AG04449 (cell line): ENCODE measurements around the gene TMEM260.

ENCODE experiments used
- CTCF ChIA-PET: fragments of 350-600 bp; formaldehyde crosslinking; extraction: SDS; loops from one replicate; lab custom pipeline; 2021; ENCODE audit warnings: antibody characterized with exemption; lab: Yijun Ruan, JAX
- POLR2A ChIA-PET: fragments of 400-600, 350-600 bp; formaldehyde crosslinking; extraction: SDS; loops from one replicate; lab custom pipeline; 2020; ENCODE audit warnings: antibody characterized with exemption, inconsistent platforms; lab: Yijun Ruan, JAX
- DNase-seq: peaks from one replicate; pipeline ENCODE4 v3.0.0-alpha.2; 2010; ENCODE audit warnings: low read depth, low spot score
- H3K4me3 ChIP-seq: 2 replicates; pipeline ENCODE4 v1.5.1; 2011; ENCODE audit warnings: low read depth, mild to moderate bottlenecking, control low read depth, low read length
- TF ChIP-seq, protein P1 (sequence below): IDR thresholded peaks from one replicate; pipeline ENCODE4 v1.5.1; 2011; ENCODE audit warnings: mild to moderate bottlenecking, moderate library complexity, low read length, control low read depth, inconsistent platforms; ENCODE audit not compliant: insufficient read depth; ENCODE audit errors: missing control alignments

Gene TMEM260

DNA sequence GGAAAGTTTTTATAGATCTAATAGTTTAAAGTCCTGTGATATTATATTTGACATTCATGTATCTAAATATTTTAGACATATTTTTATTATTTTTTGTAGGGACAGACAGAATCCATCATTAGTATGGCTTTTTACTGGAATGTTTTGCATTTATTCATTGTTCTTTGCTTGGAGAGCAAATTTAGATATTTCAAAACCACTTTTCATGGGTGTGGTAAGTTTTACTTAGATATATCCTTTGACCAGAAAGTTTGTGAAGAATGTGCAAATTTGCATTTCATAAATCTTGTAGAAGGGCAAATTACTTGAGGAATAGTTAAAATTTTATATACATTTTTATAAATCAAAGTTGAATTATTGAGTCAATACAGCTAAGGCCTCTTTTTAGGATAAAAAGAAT lies 37.5 kb downstream of the TMEM260 start:
- TF ChIP-seq, protein P1, sequence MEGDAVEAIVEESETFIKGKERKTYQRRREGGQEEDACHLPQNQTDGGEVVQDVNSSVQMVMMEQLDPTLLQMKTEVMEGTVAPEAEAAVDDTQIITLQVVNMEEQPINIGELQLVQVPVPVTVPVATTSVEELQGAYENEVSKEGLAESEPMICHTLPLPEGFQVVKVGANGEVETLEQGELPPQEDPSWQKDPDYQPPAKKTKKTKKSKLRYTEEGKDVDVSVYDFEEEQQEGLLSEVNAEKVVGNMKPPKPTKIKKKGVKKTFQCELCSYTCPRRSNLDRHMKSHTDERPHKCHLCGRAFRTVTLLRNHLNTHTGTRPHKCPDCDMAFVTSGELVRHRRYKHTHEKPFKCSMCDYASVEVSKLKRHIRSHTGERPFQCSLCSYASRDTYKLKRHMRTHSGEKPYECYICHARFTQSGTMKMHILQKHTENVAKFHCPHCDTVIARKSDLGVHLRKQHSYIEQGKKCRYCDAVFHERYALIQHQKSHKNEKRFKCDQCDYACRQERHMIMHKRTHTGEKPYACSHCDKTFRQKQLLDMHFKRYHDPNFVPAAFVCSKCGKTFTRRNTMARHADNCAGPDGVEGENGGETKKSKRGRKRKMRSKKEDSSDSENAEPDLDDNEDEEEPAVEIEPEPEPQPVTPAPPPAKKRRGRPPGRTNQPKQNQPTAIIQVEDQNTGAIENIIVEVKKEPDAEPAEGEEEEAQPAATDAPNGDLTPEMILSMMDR: no peak
- no peak for DNase-seq
- ChIA-PET POLR2A (no interaction called here), CTCF (no interaction called here)
- no peak overlapping the region for H3K4me3 ChIP-seq

DNA sequence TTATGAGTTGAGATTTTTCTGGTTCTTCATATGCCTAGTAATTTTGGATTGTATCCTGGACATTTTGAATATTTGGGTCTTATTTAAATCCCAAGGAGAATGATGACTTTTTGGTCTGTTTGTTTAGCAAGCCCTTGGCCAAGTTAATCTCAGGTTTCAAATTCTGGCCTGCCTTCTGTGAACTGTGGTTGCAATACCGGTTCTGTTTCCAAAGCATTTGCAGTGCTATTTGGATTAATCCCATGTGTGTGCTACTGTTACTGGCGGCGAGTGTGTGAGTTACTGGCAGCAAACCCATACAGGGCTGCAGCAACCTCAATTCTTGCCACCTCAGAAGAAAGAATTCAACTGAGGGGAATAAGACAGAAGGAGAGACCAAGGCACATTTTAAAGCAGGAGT lies 51.1 kb downstream of the TMEM260 start:
- TF ChIP-seq, protein P1: no peak
- ChIA-PET POLR2A (interaction anchor here (0.6 kb wide), 1 partner anchor 372 kb away, joined by 3 read pairs; no protein-coding TSS in a partner anchor), CTCF (no interaction called here)
- DNase-seq: no peak
- no peak overlapping the region for H3K4me3 ChIP-seq

DNA sequence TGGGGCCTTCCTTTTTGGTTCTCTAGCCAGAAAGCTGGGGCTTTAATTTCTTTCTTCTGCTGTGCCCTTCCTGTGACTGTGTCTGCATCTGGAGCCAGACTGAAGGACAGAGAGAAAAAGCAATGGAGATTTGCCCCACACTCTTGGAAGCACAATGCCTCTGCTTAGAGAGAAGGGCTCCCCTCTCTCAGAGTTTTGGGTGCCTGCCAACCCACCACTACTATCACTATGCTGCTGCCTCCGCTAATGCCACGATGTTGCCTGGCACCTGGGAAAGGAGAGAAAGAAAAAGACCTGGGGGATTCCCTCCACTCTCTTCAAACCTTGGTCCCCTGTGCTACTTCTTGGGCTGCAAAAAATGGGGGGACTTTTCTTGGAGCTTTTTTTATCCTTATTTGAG lies 52.6 kb downstream of the TMEM260 start:
- CTCF ChIA-PET: interaction anchor here (0.6 kb wide), 1 partner anchor 1186 kb away, joined by 3 read pairs; no protein-coding TSS in a partner anchor

DNA sequence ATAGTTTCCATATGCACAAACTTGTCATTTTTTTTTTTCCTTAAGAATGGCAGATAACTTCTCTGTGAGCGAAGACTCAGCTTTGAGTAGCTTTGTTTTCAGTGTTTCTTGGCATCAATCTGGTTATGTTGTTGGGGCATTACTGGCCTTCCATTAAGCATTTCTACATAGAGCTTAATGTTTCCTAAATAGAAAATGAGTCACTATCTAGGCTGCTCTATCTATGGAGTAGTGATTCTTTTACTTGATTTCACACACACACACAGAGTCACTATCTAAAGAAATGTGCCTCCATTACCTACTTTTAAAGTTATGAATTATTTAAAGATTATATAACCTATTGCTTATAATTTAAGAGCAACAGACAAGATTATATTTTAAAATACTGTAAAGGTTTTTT lies 53.9 kb downstream of the TMEM260 start:
- ChIA-PET POLR2A (no interaction called here), CTCF (no interaction called here)
- TF ChIP-seq, protein P1: no peak
- no peak overlapping the region for H3K4me3 ChIP-seq
- DNase-seq: peak; percentile 4

More for the DNA sequence above, 52.6 kb downstream of the TMEM260 start:
- POLR2A ChIA-PET: no interaction called here
- no peak overlapping the region for H3K4me3 ChIP-seq
- TF ChIP-seq, protein P1: no peak
- DNase-seq: no peak

DNA sequence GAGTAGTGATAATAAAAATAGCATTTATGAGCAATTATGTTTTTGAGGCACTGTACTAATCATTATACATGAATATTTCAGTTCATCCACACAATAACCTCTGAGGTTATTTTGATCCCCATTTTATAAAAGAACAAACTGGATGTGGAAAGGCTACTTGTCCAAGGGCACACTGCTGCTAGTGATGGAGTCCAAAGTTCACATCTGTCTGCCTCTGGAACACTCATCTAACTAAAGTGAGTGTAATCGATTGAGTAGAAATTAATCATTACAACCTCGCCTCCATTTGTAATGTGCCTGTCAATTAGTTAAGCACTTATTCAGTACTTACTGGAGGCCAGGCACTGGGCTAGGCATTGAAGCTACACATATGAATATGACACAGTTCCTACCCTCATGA lies 55.4 kb downstream of the TMEM260 start:
- TF ChIP-seq, protein P1: no peak
- CTCF ChIA-PET: interaction anchor here (1.0 kb wide), 1 partner anchor 15 kb away, joined by 3 read pairs; no protein-coding TSS in a partner anchor
- POLR2A ChIA-PET: no interaction called here
- DNase-seq: no peak
- H3K4me3 ChIP-seq: no peak overlapping the region

- CTCF ChIA-PET: interaction anchor here (1.0 to 1.9 kb wide), 2 partner anchors 10 to 647 kb away, joined by 3 to 6 read pairs; no protein-coding TSS in a partner anchor
- TF ChIP-seq, protein P1: no peak
- no peak for DNase-seq
- no peak overlapping the region for H3K4me3 ChIP-seq
- POLR2A ChIA-PET: no interaction called here
Observed at GRCh38 chr14:56647493-56647892, 67.9 kb downstream of the TMEM260 start.
